GM19463 (cell line): ENCODE data around the gene RPL12.

Experiments
- ATAC-seq: cut with Tn5 transposase; IDR thresholded peaks from one replicate; pipeline ENCODE4 v1.9.1; 2021; ENCODE audit warnings: mild to moderate bottlenecking, moderate library complexity; ENCODE audit not compliant: unreplicated experiment

Gene RPL12

DNA sequence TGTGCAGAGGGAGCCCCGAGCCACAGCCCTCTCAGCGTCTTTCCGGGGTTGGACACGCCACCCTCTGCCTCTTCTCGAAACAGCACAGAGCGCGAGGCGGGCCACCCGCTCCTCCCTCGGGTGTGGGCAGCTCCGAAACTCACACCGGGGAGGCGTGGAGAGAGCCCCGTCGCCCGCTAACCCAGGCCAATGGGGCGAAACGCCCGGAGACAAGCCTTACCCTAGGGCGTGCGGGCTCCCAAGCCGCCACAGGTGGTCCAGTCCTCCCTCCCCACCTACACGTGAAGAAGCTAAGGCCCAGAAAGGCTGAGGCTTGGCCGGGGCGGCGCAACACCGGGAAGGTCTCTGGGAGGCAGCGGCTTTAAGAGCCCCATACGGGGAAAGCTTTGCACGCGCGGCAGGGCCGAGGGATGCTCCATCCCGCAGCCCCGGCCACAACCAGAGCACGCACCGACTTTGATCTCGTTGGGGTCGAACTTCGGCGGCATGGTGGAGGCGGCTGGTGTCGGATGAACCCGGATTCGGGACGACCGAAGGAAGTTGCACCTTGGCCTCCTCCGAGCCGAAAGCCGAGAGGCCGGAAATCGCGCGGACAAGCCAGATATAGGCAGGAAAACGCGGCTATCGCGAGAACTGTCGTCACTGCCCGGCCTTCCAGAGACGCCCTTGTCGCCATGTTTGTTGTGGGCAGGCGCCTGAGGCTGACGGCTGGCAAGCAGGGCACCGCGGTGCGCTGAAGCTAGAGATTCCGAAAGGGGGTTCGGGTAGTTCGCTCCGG lies at the start of gene RPL12, which contains the start of gene LRSAM1:
RPL12 (minus strand) TSS at position 577 of the 778 bp plus-strand sequence; CDS start at position 488, 89 bp downstream.
LRSAM1 (plus strand) TSS at position 681 of the 778 bp plus-strand sequence. CDS start 3,018 bp downstream, outside the sequence.
- ATAC-seq: peak; percentile 48

DNA sequence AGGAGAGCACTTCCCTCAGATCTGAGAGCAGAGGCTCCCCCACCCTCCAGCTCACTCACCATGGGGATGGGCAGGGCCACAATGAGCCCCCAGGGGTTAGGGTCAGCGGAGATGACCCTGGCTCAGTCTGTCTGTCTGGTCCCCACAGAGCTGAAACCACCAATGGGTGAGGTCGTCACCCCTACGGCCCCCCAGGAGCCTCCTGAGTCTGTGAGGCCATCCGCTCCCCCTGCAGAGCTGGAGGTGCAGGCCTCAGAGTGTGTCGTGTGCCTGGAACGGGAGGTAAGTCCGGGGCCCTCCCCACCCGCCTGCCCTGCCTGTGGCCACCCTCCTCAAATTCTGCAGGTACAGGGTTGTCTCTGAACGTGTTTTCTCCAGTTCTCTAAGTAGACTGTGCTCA lies 49.7 kb upstream of the RPL12 start:
- ATAC-seq: no peak

DNA sequence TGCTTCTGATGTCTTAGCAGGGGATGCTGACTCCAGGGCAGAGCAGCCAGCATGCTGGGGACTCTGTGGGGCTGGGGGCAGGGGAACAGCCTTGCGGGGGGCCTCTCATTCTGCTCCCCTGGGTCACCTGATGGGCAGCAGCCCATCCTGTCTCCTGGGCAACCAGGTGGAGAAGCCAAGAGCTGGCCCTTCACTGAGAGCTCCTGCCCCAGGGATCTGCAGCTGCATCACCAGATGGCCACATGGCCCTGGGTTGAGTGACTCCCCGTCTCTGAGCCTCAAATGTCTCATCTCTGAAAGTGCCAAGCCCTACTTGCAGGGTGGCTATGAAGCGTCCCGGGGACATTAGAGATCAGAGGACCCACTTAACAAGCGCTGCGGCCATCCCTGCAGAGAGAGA lies 49.2 kb upstream of the RPL12 start:
- no peak for ATAC-seq

DNA sequence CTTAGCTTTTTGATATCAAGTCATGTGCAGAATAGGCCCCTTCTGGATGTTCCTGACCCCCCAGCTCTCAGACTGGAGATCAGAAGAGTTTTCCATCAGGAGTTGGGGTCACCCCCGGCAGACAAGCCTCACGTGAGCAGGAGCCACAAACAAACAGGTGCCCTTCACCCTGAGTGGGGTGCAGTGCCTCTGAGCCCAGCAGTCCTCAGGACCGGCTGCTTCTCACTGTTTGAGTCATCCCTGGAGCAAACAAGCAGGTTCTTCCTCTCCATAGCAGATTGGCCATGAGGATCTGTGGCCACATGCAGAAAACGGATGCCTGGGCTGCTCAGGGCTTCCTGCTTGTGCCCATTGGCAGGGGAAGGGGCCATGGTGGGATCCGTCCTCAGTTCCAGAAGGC lies 47.1 kb upstream of the RPL12 start:
- no peak for ATAC-seq

DNA sequence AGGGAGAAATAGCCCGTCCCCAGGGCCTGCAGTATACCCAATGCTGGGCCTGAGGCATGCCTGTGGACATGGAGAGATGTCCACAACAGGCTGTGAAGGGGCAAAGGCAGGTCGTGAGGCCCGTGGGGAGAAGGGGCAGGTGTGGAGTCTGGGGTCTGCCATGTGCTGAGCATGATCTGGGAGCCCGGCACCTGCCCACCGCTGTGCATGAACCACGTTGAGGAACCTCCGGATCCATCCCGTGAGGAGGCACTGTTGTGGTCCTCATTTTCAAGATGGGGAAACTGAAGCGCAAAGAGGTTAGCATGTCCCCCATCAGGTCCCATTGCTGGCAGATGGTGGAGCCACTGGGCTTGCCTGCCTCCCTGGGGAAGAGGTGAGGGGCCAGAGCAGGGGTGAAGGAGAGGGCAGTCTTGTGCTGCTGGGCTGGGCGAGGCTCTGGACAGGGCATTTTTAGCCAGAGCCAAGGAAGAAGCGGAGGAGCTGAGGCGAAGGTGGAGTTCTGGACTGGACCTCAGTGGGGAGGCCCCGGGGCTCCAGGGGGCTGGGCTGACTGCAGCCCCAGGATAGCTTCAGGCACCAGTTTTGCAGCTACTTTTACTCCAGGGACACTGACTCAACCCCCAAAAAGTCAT lies 46.6 kb upstream of the RPL12 start:
- no peak for ATAC-seq

DNA sequence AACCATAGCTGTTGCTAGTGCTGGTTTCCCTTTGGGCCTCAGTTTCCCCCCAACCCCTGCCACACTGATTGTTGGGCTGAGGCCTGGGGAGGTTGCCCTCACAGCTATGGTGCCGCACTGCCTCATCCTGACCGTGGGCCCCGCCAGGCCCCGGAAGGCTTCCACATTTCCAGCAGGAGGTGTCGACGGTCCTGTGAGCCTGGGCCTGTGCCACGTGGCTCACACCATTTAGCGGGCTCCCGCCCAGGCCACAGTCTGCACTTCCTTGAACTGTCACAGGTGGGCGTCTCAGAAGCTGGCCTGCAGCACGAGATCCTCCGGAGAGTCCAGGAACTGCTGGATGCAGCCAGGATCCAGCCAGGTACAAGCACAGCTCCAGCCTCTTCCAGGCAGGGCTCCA lies 45.8 kb upstream of the RPL12 start:
- no peak for ATAC-seq

DNA sequence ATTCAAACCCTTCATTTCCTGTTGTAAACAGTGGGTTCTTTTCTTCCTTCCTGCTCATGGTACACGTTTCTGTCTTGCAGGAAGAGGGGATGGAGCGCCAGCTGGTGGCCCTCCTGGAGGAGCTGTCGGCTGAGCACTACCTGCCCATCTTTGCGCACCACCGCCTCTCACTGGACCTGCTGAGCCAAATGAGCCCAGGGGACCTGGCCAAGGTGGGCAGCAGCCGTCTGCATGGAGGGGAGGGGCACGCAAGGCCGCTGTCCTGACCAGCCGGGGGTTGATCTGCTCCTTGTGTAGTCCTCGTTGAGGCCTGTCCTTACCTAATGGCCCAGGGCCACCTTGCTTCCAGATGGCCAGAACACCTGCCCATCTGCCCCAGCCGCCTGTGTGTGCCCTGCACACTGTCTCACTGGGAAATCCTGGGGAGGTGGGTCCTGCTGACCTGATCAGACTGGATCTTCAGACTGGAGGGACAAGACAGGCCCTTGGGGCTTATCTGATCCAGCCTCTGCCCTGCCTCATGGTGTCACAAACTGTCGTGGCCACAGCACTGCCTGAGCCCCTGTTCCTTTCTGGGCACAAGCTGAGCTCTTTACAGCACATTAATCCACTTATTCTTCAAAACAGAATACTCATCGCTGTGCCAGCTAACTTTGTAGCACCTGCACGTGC lies 44.8 kb upstream of the RPL12 start:
- ATAC-seq: no peak

DNA sequence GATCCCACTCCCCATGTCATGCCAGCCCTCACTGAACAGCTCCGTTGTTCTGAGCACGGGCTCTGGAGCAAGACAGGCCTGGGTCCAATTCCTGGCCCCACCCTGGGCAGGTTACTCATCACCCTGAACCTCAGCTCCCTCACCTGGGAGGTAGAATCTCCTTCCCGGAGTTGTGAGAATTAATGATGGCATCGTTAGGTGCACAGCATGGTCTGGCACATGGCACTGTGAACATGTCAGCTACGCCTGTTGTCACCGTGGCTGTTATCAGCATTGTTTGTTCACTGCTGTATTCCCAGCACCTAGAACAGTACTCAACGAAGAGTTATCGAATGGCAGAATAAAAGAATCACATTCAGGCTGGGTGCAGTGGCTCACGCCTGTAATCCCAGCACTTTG lies 43.1 kb upstream of the RPL12 start:
- ATAC-seq: no peak

DNA sequence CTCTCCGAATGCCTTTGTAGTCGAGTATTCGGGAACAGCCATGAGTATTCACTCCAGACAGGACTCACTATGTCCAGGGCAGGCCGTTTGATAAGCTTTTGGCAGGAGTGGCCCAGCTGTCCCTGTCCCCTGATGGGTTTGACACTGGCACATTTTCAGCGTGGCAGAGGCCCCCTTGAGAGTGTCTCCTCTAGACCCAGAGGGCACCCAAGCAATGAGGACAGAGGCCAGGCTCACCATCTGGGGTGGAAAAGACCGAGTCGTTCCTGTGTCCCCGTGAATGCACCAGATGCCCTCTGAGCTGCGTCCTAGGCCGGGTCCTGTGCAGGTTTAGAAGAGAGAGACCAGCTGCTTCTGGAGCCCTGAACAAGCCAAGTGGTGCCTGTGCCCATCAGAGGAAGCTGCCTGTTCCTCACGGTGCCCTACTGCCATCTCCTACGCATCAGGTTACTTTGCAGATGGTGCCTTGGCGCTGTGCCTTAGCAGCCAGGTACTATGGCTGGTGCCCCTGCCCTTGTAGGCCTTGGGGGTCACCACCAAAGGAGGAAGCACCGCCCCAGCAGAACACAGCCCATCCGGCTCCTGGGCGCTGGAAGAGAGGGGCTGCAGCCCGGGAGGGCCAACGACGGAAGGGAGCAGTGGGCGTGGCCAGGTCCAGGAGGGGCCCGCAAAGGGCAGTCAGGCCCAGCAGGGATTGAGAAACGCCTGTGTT lies 42.5 kb upstream of the RPL12 start:
- ATAC-seq: no peak

DNA sequence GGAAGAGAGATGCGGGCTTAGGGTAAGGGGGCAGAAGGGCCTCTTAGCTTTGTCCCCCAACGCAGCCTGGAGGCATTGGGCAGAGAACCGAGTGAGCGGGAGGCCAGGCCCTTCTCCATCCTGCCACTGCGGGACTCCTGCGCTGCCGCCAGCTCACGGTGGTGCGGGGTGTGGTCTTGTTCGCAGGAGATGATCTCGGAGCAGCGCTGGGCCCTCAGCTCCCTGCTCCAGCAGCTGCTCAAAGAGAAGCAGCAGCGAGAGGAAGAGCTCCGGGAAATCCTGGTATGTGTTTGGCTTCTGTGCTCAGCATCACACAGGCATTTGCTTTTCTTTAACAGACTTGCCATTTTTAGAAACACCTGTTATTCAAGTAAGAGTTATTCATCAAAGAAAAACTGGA lies 41.4 kb upstream of the RPL12 start:
- no peak for ATAC-seq

DNA sequence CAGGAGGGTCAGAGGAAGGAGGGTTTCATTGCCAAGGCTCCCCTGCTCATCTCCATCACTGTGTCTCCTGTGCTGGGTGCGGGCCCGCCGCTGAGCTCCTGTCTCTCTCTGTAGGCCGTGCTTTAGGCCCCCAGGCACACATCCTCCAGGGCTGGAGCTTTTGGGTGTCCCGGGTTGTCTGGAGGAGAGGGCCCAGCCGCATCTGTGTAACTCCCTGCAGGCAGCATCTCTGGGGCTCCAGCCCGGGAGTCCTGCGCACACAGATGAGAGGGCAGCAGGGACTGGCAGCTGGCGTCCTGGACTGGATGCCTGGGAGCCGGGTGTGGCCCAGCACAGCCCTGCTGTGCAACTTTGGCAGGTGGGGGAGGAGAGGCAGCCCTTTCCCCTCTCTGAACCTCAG lies 40.3 kb upstream of the RPL12 start:
- ATAC-seq: no peak

DNA sequence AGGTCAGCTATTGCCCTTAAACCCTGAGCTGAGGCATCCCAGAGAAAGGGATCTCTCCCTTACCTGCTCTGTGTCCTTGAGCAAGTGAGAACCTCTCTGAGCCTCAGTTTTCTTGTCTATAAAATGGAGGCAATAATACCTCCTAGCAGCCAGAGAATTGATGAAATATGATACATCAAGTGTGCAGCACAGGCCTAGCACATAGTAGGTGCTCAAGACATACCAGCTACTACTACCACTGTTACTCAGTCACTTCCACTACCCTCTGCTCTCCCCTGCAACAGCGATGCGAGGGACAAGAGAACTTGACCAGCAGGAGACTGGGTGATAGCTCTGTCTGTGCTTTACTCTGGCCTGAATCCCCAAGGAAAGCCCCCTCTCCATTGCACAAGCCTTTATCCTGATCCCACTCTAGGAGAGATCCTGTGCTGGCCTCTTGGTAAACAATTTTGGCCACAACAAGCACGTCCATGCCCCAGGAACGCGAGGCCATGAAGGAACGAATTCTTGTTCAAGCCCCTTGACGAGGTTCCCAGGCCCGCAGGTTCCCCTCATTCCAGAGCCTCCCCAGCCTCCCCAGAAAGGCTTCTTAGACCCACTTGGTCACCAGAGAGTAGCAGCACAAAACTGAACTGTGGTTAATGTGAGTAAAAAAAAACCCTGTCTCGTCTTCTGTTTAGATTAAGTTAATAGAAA lies 39.5 kb upstream of the RPL12 start:
- ATAC-seq: no peak

DNA sequence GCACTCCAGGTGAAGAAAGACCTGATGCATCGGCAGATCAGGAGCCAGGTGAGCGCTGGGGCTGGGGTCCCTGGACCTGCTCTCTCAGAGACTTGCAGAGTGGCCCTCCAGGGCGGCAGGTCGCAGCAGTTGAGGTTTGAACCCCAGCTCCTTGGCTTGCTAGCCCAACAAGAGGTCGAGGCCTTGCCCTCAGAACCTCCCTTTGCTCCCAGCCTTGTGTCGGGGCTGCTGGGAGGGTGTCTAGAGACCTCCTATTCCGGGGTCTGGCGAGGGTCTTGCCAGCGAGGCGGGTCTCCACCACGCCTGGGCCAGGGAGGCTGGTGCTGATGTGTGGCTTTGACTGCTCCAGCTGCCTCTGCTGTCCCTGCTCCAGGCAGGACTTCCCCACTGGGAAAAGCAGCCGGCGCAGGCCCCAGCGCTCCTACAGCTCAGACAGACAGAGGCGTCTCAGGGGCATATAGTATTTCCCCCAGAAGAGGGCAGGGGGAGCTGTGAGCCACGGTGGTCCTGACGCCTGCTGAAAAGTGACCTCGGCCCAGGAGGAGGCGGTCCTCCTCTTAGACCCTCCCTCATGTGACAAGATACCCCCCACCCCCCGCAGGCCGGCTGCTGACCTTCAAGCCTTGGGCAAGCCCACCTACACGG lies 38.4 kb upstream of the RPL12 start:
- no peak for ATAC-seq

DNA sequence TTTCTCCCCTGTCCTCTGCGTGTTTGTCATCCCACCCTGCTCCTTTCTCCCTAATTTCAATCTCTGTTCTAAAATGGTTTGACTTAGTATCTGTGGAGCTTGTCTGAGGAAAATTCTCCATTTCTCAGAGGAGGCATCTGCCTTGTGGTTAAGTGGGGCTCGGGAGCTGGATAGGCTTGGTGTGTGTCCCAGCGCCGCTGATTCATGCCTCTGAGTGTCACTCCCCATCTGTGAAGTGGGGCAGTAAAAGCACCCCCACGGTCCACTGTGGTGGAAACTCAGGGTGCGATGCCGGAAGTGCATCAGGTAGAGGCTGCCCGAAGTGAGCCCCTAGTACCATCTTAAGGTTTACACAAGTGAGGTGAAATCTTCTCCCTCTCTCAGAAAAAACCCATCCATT lies 37.7 kb upstream of the RPL12 start:
- no peak for ATAC-seq

DNA sequence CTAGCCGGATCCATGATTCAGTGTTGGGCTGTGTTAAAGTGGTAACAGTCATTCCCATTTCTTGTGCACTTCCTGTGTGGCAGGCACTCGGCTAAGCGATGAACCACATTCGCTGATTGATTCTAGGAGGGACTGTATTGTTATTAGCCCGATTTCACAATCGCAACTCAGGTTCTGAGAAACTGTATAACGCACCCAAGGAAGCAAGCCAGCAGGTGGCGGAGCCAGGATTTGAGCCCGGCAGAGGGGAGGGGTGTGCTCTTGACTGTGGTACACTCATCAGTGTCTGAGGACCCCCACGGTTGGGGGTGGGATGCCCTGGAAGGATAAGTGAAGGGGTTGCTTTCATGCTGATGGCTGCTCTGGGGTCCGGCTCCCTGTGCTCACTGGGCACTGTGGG lies 34.8 kb upstream of the RPL12 start:
- no peak for ATAC-seq

DNA sequence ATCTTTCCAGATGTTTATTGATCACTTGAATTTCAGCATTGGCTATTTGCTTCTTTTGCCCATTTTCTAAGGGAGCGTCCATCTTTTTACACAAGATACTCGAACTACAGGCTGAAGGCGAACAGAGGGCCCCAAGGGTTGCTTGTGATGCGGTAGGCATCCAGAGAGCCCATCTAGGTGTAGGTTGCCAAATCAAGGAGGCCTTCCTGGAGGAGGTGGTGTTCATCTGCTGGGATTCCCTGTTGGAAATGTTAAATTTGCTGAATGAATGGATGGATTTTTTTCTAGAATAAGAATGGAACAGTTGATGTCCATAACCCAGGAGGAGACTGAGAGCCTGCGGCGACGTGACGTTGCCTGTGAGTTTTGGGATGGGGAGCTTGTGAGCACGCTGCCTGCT lies 31.5 kb upstream of the RPL12 start:
- no peak for ATAC-seq

DNA sequence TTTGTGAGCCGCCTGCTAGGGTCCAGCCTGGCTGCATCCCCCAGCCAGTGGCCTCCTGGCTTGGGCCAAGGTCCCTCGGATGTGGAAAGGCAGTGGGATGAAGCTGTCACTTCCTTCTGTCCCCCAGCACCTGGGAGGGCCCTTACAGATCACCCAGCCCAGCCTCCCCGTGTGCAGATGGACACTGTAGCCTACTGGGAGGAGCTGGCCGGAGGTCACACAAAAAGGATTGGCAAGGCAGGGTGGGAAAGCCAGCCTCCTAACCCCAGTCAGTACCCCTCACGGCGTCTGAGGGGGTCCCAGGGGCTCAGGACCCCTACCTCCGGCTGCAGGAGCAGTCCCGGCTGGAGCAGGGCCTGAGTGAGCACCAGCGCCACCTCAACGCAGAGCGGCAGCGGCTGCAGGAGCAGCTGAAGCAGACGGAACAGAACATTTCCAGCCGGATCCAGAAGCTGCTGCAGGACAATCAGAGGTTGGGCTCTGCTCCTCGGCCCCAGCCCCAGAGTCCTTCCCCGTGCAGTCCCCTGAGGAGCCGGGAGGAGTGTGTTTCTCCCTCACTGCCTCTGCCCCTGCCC lies 28.4 kb upstream of the RPL12 start:
- ATAC-seq: no peak

DNA sequence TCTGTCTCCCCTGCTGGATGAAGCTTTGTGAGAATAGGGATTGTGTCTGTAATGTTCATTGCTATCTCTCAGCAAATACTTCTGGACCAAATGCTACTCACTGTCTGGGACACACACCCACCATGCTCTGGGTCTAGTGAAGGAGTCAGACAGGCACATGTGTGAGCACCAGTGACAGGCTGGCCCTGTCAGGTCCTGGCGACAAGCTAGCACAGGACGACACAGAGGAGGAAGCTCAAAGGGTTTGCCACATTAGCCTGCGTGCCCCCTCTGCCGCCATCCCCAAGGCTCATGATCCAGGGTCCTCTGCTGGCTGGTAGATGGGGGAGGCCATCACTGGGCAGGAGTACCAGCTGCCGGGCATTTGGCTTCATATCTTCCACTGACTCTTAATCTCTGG lies 23.4 kb upstream of the RPL12 start:
- ATAC-seq: no peak

DNA sequence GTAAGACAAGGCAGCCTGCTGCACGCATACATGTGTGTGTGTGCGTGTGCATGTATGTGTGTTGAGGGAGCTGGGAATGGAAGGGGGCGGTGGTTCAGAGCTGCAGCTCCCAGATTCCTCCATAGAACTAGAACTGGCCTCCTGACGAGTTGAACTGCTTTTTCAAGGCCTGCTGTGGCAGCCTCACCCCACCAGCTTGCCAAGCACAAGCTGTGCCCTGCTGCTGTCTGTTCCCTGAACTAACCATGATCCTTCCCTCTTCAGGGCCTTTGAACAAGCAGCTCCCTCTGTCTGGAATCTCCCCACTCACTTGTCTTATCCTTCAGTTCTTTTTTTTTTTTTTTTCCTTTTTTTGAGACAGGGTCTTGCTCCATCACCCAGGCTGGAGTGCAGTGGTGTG lies 22.7 kb upstream of the RPL12 start:
- ATAC-seq: no peak

DNA sequence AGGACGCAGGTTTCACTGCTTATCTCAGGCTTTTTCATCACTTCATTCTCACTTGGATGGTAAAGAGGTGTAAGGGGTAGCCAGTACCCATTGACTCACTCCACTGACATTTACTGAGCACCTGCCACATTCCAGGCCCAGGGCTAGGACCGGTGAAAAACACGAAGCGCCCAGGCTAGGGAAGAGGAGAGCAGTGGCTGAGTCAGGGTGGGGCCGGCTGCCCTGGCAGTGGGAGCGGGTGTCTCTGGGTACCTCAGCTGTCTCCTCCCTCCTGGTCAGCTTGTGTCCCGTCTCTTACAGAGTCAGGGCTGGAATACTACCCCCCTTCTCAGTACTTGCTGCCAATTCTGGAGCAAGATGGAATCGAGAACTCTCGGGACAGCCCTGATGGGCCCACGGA lies 22.3 kb upstream of the RPL12 start:
- no peak for ATAC-seq
